Measurements from ENCODE around the gene RFT1. TPM values are rescaled to one million over a fixed set of nuclear protein-coding genes. Genes with fewer than 3 reads are reported as not detected.

The RFT1 gene
- total RNA-seq, 4 donors from 2014 or later, result 14.4 to 17.7 (median 16.2) TPM

GRCh38 chr3:53123953-53124352 is 6.3 kb downstream of the RFT1 start:
- Histone ChIP-seq H3K4me3 (replicated peaks in 1 of 3) (no peak overlapping the region), H3K27ac (no peak overlapping the region), H3K9me3 (no peaks in the 10 kb centered on the region), H3K27me3 (no peaks in the 10 kb centered on the region), H3K4me1 (peaks cover 0 to 2% of the 10 kb centered on the region in 2 donors), H3K36me3 (peaks cover 51 to 59% of the 10 kb centered on the region in 2 donors)
- 92 to 94% methylated on average over 6 of the region's 6 CpGs for WGBS, 2 donors
- intact Hi-C loops (cut with DNase I), result loop anchor here (10.0 kb wide), 1 partner anchor 221 kb away; the partner anchor contains the start of gene DCP1A
- TF ChIP-seq CTCF (IDR thresholded peaks at IDR 0.05), result no peak
- TF ChIP-seq POLR2A (IDR thresholded peaks at IDR 0.05), result no peak
- DNase-seq, result no peak

- intact Hi-C loops (cut with DNase I), result loop anchor here (10.0 kb wide), 1 partner anchor 221 kb away; the partner anchor contains the start of gene DCP1A
- 83 to 99% methylated on average over 8 of the region's 8 CpGs for WGBS, 2 donors
- H3K9me3 ChIP-seq, result no peaks in the 10 kb centered on the region
- TF ChIP-seq CTCF (IDR thresholded peaks at IDR 0.05), result no peak
- no peak for TF ChIP-seq POLR2A (IDR thresholded peaks at IDR 0.05)
- DNase-seq, result no peak
- no peaks in the 10 kb centered on the region for H3K4me1 ChIP-seq
- H3K27ac ChIP-seq, result no peak overlapping the region
- no peaks in the 10 kb centered on the region for H3K27me3 ChIP-seq
- no peak overlapping the region for H3K4me3 ChIP-seq (replicated peaks in 1 of 3)
- peaks cover 51 to 63% of the 10 kb centered on the region in 2 donors for H3K36me3 ChIP-seq
Observed at GRCh38 chr3:53123510-53123909, 6.7 kb downstream of the RFT1 start.

GRCh38 chr3:53122933-53123305 is 7.3 kb downstream of the RFT1 start:
- 80 to 96% methylated on average over 1 of the region's 1 CpG for WGBS, 2 donors
- Histone ChIP-seq H3K4me1 (no peaks in the 10 kb centered on the region), H3K9me3 (no peaks in the 10 kb centered on the region), H3K36me3 (peaks cover 57 to 68% of the 10 kb centered on the region in 2 donors), H3K4me3 (replicated peaks in 1 of 3) (no peak overlapping the region), H3K27ac (no peak overlapping the region), H3K27me3 (no peaks in the 10 kb centered on the region)
- DNase-seq, result no peak
- TF ChIP-seq POLR2A (IDR thresholded peaks at IDR 0.05), result no peak
- no peak for TF ChIP-seq CTCF (IDR thresholded peaks at IDR 0.05)
- intact Hi-C loops (cut with DNase I), result loop anchor here (10.0 kb wide), 1 partner anchor 222 kb away; the partner anchor contains the start of gene DCP1A

- Histone ChIP-seq H3K4me3 (replicated peaks in 1 of 3) (no peak overlapping the region), H3K27ac (no peak overlapping the region), H3K27me3 (no peaks in the 10 kb centered on the region), H3K9me3 (no peaks in the 10 kb centered on the region), H3K4me1 (no peaks in the 10 kb centered on the region), H3K36me3 (peaks cover 59 to 72% of the 10 kb centered on the region in 2 donors)
- DNase-seq, result no peak
- intact Hi-C loops (cut with DNase I), result loop anchor here (10.0 kb wide), 1 partner anchor 222 kb away; the partner anchor contains the start of gene DCP1A
- 91 to 93% methylated on average over 4 of the region's 4 CpGs for WGBS, 2 donors
- TF ChIP-seq POLR2A (IDR thresholded peaks at IDR 0.05) (no peak), CTCF (IDR thresholded peaks at IDR 0.05) (no peak)
Observed at GRCh38 chr3:53122255-53122932, 7.8 kb downstream of the RFT1 start.

GRCh38 chr3:53120336-53120735 is 9.9 kb downstream of the RFT1 start:
- no peak for DNase-seq
- Histone ChIP-seq H3K9me3 (no peaks in the 10 kb centered on the region), H3K27me3 (no peaks in the 10 kb centered on the region), H3K4me3 (replicated peaks in 1 of 3) (no peak overlapping the region), H3K36me3 (peaks cover 67 to 76% of the 10 kb centered on the region in 2 donors), H3K4me1 (no peaks in the 10 kb centered on the region), H3K27ac (no peak overlapping the region)
- intact Hi-C loops (cut with DNase I), result loop anchor here (10.0 kb wide), 1 partner anchor 224 kb away; the partner anchor contains the start of gene DCP1A
- TF ChIP-seq POLR2A (IDR thresholded peaks at IDR 0.05) (no peak), CTCF (IDR thresholded peaks at IDR 0.05) (no peak)
- 88 to 91% methylated on average over 5 of the region's 5 CpGs for WGBS, 2 donors
